Measurements from ENCODE around the gene JPH3.

JPH3 gene

DNA sequence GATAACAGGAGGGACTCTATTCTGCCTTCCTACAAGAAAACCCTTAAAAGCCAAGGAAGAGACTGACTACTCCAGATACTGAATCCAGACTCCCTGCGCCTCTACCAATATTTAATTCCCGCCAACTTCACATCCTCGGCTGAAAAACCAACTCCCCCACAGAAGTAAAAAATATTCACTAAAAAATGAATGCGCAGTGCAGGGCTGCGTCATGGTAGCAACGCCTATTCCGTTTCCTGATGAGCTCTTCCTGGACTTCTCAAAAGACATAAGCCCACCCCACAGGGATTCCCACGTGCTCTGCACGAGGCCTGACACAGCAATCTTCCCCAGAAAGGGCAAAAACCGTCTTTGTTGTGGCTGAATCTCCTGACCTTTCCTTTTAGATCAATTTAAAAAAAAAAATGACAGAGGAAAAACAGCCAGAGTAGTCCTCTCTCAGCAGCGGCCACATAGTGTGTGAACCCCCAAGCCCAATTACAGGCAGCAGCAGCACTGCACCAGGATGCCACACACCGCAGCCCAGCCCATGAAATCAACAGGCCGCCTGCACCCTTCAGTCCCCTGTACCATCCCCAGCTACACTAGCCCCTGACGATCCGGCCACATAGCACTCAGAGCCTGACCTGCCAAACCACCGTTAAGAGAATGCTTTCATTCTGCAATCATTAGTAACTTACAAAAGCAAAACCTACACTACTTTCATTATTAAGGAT, 139.6 kb downstream of the JPH3 start:
- DNase-seq (ENCODE audit: low spot score): no peak

DNA sequence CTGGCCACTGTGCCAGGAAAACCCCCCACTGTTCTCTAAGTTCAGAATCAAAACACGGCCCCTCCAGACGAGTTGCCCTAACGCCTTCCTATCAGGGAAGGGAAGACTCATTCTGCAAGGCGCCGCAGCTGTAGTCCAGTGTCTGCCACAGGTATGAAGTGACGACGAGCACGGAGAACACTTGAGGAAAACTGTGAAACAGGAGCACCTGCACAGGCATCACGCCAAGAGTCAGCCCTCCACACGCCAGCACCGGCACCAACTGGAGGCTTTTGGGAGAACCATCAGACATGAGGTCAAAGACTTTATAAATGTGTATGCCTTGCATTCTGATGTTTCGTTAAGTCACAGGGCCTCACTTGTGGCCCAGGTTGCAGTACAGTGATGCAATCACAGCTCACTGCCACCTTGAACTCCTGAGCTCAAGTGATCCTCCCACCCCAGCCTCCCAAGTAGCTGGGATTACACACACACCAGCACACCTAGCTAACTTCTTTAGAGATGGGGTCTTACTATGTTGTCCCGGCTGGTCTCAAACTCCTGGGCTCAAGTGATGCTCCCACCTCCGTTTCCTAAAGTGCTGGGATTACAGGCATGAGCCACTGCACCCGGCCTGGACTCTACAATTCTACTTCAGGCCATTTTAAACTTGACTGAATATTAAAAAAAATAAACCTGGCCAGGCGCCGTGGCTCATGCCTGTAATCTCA, 140.6 kb downstream of the JPH3 start:
- no peak for DNase-seq (ENCODE audit: low spot score)

GRCh38 chr16:87744750-87745514, 142.6 kb downstream of the JPH3 start:
- DNase-seq (ENCODE audit: low spot score): no peak

GRCh38 chr16:87746178-87746577, 143.9 kb downstream of the JPH3 start:
- DNase-seq (ENCODE audit: low spot score): no peak

All from CD4-positive, alpha-beta T cell treated with Interleukin-15 for 4 hours (primary cell).